Hematopoietic multipotent progenitor cell treated with erythropoietin and hydrocortisone succinate and interleukin-3 and kit ligand, for 8 days (in vitro differentiated cells): ENCODE results near the gene DNAJC2.
"Not testable (repeated sequence)": the region's sequence is repeated elsewhere in the genome, so short reads cannot be mapped to it uniquely, and the experiment has no call there.

ENCODE experiments used
- DNase-seq: peaks from one replicate; pipeline ENCODE4 v3.0.0-alpha.2; 2015

Gene DNAJC2

DNA sequence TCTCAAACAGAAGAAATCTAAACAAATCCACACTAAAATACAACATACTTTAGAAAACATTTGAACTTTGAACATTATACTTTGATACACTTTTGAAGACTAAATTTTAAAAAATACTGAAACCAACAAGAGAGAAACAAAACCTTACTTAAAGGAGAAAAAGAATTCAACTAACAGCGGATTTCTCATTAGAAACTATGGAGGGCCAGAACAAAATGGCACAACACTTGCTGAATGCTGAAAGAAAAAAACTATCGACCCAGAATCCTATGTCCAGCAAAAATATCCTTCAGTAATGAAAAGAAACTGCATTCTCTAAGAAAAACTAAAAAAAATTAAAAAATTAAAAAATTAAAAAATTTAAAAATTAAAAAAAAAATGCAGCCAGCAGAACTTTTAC lies 80.5 kb downstream of the DNAJC2 start:
- DNase-seq, result not testable (repeated sequence)
